ENCODE data around the gene KCNJ12. TPM values are rescaled to one million over a fixed set of nuclear protein-coding genes. Genes with fewer than 3 reads are reported as not detected.
A peak's percentile ranks its signal among the peaks of the same experiment; 100 is the strongest.
"Not testable (repeated sequence)": the region's sequence is repeated elsewhere in the genome, so short reads cannot be mapped to it uniquely, and the experiment has no call there.

Gene KCNJ12
- polyA plus RNA-seq, 2 of the 4 experiments (the other 2 are of a cell fraction) = 0.34 to 0.44 TPM

DNA sequence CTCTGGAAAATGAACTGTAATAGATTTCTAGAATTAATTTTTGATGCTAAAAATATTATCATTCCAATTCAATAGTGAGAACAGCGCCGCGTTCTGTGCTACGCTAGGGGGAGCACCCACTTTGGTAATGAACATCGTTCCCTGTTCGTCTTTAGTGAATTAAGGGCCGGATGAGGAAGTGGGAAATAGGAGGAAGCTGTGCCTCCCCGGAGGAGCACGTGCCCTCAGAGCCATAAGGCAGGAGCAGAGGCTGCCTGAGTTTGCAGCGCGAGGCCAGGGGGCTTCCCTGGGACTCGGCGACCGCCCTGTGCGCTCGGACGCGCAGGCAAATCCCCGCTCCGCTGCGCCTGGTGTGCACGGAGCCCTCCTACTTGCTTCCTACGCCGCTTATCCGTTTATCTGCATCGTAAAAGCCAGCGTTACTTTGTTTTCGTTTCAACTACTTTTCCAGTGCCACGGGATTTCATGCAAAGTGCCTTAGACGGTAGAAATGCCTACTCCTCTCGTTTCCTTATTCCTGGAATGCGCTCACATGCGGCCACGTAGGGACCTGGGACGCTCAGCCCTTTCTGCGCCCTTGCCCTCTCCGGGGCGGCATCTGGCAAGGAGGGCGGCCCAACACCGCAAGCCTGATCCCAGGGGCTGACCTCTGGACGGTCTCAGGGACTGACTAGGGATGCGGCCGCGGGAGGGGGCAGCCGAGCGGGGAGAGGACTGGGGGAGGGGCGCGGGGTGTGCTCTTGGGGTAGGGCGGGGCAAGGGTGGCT, 76.4 kb downstream of the KCNJ12 start:
- Histone ChIP-seq H3K4me1 (peaks cover 7% of the 10 kb centered on the region; the same call in 1 of the 3 replicates), H3K9me3 (no peaks in the 10 kb centered on the region), H3K4me3 (no peak overlapping the region), H3K4me2 (0 out of 3 replicates have a peak overlapping the region, but pooled peaks have one; percentile 11), H3K27ac (no peak overlapping the region)
- TF ChIP-seq, protein P1, sequence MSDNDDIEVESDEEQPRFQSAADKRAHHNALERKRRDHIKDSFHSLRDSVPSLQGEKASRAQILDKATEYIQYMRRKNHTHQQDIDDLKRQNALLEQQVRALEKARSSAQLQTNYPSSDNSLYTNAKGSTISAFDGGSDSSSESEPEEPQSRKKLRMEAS (IDR thresholded peaks at IDR 0.05) = peak; percentile 80
- TF ChIP-seq, protein P2, sequence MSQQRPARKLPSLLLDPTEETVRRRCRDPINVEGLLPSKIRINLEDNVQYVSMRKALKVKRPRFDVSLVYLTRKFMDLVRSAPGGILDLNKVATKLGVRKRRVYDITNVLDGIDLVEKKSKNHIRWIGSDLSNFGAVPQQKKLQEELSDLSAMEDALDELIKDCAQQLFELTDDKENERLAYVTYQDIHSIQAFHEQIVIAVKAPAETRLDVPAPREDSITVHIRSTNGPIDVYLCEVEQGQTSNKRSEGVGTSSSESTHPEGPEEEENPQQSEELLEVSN (IDR thresholded peaks at IDR 0.05; ENCODE audit: borderline replicate concordance, low read depth) = peak; percentile 73
- peak; percentile 24 to 57; a peak in 2 of 5 replicates for TF ChIP-seq RAD21 (conservative IDR thresholded peaks at IDR 0.05 in 1 of 2, IDR thresholded peaks at IDR 0.05 in 1 of 2)
- TF ChIP-seq, protein P3, sequence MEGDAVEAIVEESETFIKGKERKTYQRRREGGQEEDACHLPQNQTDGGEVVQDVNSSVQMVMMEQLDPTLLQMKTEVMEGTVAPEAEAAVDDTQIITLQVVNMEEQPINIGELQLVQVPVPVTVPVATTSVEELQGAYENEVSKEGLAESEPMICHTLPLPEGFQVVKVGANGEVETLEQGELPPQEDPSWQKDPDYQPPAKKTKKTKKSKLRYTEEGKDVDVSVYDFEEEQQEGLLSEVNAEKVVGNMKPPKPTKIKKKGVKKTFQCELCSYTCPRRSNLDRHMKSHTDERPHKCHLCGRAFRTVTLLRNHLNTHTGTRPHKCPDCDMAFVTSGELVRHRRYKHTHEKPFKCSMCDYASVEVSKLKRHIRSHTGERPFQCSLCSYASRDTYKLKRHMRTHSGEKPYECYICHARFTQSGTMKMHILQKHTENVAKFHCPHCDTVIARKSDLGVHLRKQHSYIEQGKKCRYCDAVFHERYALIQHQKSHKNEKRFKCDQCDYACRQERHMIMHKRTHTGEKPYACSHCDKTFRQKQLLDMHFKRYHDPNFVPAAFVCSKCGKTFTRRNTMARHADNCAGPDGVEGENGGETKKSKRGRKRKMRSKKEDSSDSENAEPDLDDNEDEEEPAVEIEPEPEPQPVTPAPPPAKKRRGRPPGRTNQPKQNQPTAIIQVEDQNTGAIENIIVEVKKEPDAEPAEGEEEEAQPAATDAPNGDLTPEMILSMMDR (IDR thresholded peaks at IDR 0.05) = peak; percentile 48
- no peak for TF ChIP-seq NFE2L2 (conservative IDR thresholded peaks at IDR 0.05; ENCODE audit: low read length)
- TF ChIP-seq PHF8 (IDR thresholded peaks at IDR 0.05; ENCODE audit: borderline replicate concordance, low read depth) = no peak
- WGBS (ENCODE audit: missing lambda C conversion rate) = 76% methylated on average over 44 of the region's 49 CpGs
- ChIA-PET CTCF (interaction anchor here (2.2 to 8.0 kb wide), 2 partner anchors 60 to 173 kb away, joined by 8 to 189 read pairs; no protein-coding TSS in a partner anchor), POLR2A (no interaction called here)
- FAIRE-seq (no peak), ATAC-seq (peak in 1 of 2 experiments; percentile 38; a peak in 3 of 6 replicates), DNase-seq (ENCODE audit: low read depth in 1 of 2, low spot score in 1 of 2) (peak in 1 of 2 experiments; percentile 62)

DNA sequence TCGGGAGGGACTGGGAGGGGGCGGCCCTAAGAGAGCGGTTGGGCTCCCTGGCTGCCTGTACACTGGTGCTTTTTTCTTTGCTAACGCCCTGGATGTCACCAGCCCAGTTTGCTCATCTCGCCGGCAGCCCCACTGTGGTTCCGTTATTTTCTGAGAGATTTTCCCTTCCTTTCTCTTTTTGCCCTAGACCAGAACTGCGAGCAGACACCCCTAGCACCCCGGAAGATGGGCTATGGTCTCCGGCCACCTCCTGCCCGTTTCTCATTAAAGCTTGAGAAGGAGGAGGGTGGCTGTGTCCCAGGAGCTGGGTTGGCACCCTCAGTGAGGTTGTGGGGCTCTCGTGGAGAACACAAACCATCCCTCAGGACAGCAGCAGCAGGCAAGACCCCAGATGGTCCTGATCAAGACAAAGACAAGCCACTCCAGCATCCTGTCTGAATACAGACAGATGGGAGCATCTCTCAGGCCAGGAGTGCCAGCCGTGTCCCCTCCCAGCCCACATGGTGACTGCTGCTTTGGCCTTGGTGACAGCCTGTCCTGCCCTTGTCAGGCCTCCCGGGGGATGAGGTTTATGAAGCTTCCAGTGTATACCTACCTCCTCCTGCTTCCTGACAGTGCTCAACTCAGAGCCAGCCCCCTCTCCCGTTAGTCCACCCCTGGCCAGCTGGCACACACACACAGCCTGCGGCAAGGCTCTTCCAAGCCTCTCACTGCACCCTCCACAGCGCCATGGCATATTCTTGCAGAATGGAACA, 77.2 kb downstream of the KCNJ12 start:
- Histone ChIP-seq H3K4me1 (peaks cover 6% of the 10 kb centered on the region; the same call in 1 of the 3 replicates), H3K9me3 (no peaks in the 10 kb centered on the region), H3K4me3 (no peak overlapping the region), H3K4me2 (no peak overlapping the region), H3K27ac (no peak overlapping the region)
- FAIRE-seq (no peak), DNase-seq (ENCODE audit: low read depth in 1 of 2, low spot score in 1 of 2) (no peak), ATAC-seq (no peak)
- 75% methylated on average over 16 of the region's 17 CpGs for WGBS (ENCODE audit: missing lambda C conversion rate)
- ChIA-PET CTCF (interaction anchor here (0.8 to 8.0 kb wide), 5 partner anchors 10 to 332 kb away, joined by 3 to 189 read pairs (median 3); no protein-coding TSS in a partner anchor), POLR2A (no interaction called here)
- TF ChIP-seq POLR2AphosphoS2 (conservative IDR thresholded peaks at IDR 0.05; ENCODE audit: low read length) = no peak
- TF ChIP-seq POLR2A (IDR thresholded peaks at IDR 0.05; ENCODE audit: low read length) = no peak
- TF ChIP-seq EP300 (IDR thresholded peaks at IDR 0.05) = no peak
- TF ChIP-seq, protein P4, sequence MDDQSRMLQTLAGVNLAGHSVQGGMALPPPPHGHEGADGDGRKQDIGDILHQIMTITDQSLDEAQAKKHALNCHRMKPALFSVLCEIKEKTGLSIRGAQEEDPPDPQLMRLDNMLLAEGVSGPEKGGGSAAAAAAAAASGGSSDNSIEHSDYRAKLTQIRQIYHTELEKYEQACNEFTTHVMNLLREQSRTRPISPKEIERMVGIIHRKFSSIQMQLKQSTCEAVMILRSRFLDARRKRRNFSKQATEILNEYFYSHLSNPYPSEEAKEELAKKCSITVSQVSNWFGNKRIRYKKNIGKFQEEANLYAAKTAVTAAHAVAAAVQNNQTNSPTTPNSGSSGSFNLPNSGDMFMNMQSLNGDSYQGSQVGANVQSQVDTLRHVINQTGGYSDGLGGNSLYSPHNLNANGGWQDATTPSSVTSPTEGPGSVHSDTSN (IDR thresholded peaks at IDR 0.05) = no peak
- TF ChIP-seq, protein P2 (IDR thresholded peaks at IDR 0.05; ENCODE audit: borderline replicate concordance, low read depth) = no peak
- no peak for TF ChIP-seq ZNF302 (CRISPR knock-in tag; IDR thresholded peaks at IDR 0.05)

DNA sequence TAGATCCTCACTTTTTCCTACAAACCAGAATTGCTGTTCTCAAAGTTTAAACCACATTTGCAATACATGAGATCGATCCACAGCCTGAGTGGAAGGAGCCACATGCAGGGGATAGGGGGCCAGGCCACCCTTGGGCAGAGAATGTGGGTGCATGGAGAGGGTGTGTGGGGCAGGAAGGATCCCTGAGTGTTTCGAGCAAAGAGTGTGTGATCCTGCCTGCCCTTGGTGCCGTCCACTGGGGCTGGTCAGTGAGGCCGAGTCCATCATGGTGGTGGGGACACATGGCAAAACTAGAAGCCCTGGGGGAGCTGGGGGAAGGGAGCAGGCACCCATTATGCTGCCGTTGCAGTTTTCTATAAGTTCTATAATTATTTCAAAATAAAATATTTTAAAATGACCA, 77.8 kb downstream of the KCNJ12 start:
- 65% methylated on average over 5 of the region's 5 CpGs for WGBS (ENCODE audit: missing lambda C conversion rate)
- H3K4me3 ChIP-seq; FAIRE-seq; H3K4me2 ChIP-seq; ATAC-seq; H3K27ac ChIP-seq; POLR2A ChIA-PET; H3K9me3 ChIP-seq; H3K4me1 ChIP-seq; DNase-seq (ENCODE audit: low read depth in 1 of 2, low spot score in 1 of 2): not testable (repeated sequence)
- CTCF ChIA-PET = interaction anchor here (0.7 to 8.0 kb wide), 6 partner anchors 9 to 332 kb away, joined by 3 to 189 read pairs (median 3); no protein-coding TSS in a partner anchor

All from A549 (cell line).